ENCODE data around the gene KRTAP12-2.
"Not testable (repeated sequence)": the region's sequence is repeated elsewhere in the genome, so short reads cannot be mapped to it uniquely, and the experiment has no call there.

The KRTAP12-2 gene

GRCh38 chr21:44702111-44702972 lies 35.6 kb upstream of the KRTAP12-2 start:
- no peak for DNase-seq

GRCh38 chr21:44701541-44701940 lies 34.8 kb upstream of the KRTAP12-2 start:
- no peak for DNase-seq

DNA sequence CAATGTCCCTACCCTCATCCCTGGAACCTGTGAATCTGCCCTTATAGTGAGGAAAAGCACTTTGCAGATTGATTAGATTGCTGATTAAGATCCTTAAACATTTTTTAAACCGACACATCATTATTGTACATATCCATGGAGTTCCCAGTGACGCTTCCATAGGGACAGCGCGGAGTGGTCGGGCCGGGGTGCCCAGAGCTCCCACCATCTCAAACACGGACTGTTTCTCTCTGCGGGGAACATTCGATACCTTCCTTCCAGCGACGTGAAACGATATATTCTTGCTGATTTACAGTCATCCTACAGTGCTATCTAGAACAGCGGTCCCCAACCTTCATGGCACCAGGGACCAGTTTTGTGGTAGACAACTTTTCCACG lies 34.3 kb upstream of the KRTAP12-2 start:
- no peak for DNase-seq

- no peak for DNase-seq
Measured at GRCh38 chr21:44700101-44701022, 33.6 kb upstream of the KRTAP12-2 start.

DNA sequence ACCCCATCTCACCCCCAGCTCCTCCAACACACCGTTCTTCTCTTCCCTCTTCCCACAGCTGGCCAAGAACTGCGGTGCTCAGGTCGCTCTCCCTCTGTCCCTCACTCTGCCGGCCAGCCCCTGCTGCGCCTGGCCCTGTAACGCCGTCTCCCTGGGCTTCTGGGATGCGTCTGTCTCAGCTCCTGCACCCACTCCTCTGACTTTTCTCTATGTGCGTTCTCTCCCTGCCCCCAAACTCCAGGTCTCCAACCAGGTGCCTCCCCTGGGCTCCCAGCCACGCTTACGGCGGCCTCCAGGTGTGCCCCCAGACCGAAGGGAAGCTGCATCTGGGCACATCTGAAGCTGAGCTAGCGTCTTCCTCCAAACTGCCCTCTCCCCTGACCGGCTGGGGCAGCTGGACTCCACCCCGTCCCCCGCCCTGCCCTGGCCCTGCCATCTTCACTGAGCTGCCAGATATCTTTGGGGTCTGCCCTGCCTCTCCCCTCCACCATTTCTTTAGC lies 32.8 kb upstream of the KRTAP12-2 start:
- DNase-seq, result no peak

GRCh38 chr21:44697811-44698734 lies 31.3 kb upstream of the KRTAP12-2 start:
- DNase-seq, result no peak

GRCh38 chr21:44697172-44697810 lies 30.6 kb upstream of the KRTAP12-2 start, which contains the start of gene KRTAP10-12:
KRTAP10-12 (plus strand) TSS chr21:44697172; CDS start chr21:44697202, 30 bp downstream.
- DNase-seq, result not testable (repeated sequence)

DNA sequence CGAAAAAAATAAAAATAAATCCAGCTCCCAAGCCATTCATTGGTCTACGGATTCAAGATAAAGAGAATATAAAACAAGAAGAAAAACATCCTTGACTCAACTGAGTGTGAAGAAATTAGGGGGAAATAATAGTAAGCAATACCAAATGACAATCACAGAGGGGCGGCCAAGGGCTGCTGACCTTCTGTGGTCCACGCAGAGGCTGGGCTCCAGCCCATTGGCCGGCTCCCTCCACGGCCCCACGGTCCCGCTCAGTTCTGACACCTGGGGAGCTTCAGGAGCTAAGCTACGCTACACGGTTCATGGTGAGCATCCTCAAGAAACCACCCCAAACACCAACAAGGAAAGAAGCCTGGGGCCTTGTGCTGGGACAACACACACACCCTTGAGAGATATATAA lies 29.8 kb upstream of the KRTAP12-2 start:
- DNase-seq, result no peak

DNA sequence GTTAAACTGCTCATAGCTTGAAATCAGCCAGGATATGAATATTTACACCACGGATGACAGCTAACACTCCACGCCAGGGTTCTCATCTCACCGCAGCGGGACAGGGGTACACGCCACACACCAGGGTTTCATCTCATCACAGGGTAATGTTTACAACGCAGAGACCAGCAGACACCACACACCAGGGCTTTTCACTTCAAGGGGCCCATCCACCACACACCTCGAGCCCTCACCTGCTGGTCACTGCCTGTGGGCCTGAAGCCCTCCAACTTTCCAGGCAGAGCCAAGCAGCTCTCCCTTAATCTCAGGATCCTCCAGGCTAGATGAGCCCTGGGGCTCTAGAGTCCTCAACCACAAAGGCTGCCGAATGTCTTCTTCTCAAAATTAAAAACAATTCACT lies 28.9 kb upstream of the KRTAP12-2 start:
- DNase-seq, result no peak

DNA sequence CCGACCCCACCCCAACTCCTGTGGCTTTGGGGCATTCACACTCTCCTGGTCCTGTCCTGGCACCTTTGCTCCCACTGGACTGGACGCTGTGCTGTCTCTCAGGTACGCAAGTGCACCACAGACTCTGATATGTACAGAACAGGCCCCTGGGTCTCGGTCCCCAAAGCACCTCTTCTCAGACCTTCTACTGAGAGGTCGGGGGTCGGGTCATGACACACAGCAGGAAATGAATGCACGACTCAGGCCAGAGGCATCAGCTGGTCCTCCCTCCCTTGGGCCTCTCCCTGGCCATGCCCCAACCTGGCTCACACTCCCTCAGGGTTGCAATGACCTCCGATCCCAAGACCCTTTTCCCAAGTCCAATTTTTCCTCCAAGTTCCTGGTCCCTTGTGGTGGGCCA lies 28.5 kb upstream of the KRTAP12-2 start:
- no peak for DNase-seq

DNA sequence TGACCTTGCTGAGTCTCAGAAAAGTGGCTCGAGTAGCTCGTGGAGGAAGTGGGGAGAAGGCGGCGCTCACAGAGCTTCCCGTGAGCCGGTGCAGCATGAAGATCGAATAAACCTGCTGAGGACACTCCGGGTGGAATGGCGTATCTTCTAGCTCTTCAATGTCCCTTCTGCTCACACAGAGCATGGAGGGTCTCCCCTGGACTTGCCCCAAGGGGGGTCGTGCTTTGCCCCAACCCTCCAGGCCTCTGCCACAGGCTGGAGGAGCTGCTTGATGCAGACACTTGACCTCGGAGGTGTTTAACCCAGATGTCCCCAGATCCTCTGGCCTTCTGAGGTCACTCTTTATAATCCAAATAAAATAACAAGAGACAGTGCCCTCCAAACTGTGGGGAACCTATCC lies 28.0 kb upstream of the KRTAP12-2 start:
- DNase-seq, result no peak

- no peak for DNase-seq
Measured at GRCh38 chr21:44692798-44693512, 26.2 kb upstream of the KRTAP12-2 start.

- no peak for DNase-seq
Measured at GRCh38 chr21:44691686-44692085, 25.0 kb upstream of the KRTAP12-2 start.

DNA sequence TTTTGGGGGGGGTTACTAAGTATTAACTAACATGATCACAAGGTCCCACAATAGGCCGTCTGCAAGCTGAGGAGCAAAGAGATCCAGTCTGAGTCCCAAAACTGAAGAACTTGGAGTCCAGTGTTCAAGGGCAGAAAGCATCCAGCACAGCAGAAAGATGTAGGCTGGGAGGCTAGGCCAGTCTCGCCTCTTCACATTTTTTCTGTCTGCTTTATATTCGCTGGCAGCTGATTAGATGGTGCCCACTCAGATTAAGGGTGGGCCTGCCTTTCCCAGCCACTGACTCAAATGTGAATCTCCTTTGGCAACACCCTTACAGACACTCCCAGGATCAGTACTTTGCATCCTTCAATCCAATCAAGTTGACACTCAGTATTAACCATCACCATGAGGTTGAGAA lies 23.0 kb upstream of the KRTAP12-2 start:
- not testable (repeated sequence) for DNase-seq

- no peak for DNase-seq
Measured at GRCh38 chr21:44687671-44688070, 20.9 kb upstream of the KRTAP12-2 start.

DNA sequence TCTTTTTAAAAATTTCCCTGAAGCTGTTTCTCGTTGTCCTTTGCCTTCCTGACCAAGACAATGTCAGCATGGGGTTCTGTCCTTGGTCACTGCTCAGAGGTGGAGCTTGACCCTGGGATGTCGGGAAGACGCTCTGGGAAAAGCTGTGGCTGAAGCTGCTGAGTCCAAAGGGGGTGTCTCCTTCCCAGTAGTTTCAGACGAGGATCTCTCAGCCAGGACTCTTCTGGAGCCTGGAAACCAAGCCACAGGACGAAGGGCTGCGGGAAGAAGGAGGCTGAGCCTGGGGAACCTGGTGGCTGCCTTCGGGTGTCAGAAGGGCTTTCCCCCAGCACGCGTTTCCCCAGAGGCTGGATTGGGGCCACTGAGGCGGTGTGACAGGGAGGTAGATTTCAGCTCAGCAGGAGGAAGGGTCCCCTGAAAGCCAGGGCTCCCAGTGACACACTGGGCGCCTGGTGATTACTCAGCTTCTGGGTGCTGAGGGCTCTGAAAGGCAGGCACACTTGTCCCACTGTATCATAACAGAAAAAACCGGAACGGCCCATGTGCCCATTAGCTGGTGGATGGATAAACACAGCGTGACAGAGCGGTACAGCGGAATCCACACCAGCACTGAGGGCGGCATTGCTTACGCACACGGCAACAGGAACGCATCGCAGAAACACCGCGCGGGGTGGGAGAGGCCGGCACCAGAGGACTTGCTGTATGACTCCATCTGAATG lies 20.3 kb upstream of the KRTAP12-2 start:
- DNase-seq, result no peak

GRCh38 chr21:44686000-44686781 lies 19.5 kb upstream of the KRTAP12-2 start:
- peak; percentile 19 to 35 (median 31) for DNase-seq

DNA sequence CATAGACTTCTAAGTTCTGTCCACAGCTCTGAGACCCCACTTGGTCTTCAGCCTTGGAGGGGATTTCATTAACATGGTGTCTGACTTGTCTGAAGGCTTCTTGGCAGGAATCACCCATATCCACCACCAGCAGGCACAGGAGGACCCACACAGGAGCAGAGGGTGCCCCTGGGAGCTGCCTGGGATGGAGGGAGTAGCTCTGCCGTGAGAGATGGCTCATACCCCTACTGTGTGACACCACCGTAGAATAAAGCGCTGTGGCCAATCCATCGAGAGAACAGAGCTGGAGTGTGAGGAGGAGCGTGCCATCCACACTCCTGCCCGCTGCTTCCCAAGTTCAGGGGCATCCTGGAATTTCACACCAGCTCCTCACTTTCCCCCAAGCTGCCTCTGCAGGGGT lies 18.3 kb upstream of the KRTAP12-2 start:
- DNase-seq, result not testable (repeated sequence)

DNA sequence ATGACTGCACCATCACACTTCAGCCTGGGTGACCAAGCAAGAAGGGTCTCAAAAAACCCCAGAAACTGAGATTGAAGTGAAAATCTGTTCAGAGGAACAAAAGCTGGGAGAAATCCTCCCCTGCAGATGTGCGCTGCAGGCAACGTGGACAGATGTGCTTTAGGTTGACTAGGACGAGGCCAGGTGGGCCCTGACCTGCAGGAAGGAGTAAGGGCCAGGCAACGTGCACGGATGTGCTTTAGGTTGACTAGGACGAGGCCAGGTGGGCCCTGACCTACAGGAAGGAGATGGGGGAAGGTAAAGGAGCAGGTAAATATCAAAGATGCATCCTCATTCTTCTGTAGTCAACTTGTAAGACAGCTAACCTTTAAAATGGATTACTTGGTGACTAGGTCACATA lies 17.8 kb upstream of the KRTAP12-2 start:
- no peak for DNase-seq

GRCh38 chr21:44684077-44684476 lies 17.4 kb upstream of the KRTAP12-2 start:
- DNase-seq, result no peak

All from suppressor macrophage treated with lipopolysaccharide for 1 hour (primary cell).